GM12878 (cell line): ENCODE results near the gene CACUL1. TPM values are rescaled to one million over a fixed set of nuclear protein-coding genes. Genes with fewer than 3 reads are reported as not detected.

Source experiments
- ATAC-seq: fragments of 200-7000 bp; cut with Tn5 transposase; 3 replicates; pipeline ENCODE4 v1.9.1; 2020; ENCODE audit warnings: mild to moderate bottlenecking, moderate library complexity
- BruUV-seq: library from RNA; stranded (reverse); fragments of 400-500 nt; replicated peaks from 2 replicates; lab custom pipeline; 2021; lab: Mats Ljungman, UMichigan
- CTCF ChIA-PET: fragments of 300-600 bp; sonication (Branson Sonifier 250); formaldehyde crosslinking; extraction: SDS; loops from one replicate; lab custom pipeline; 2021; ENCODE audit warnings: inconsistent platforms; lab: Yijun Ruan, JAX
- POLR2A ChIA-PET: fragments of 350-600 bp; formaldehyde crosslinking; extraction: SDS; loops from one replicate; lab custom pipeline; 2021; ENCODE audit warnings: inconsistent platforms; lab: Charles Lee
- RAD21 ChIA-PET: fragments of 300-600 bp; sonication (Branson Sonifier 250); formaldehyde crosslinking; loops from one replicate; lab custom pipeline; 2023; ENCODE audit warnings: antibody characterized with exemption; ENCODE audit not compliant: unreplicated experiment; lab: Charles Lee
- SMC1A ChIA-PET: fragments of 300-600 bp; sonication (Branson Sonifier 250); formaldehyde crosslinking; loops from one replicate; lab custom pipeline; 2023; ENCODE audit not compliant: unreplicated experiment, uncharacterized antibody; lab: Charles Lee
- DNase-seq: peaks from one replicate; pipeline ENCODE4 v3.0.0-alpha.2; 2011; ENCODE audit warnings: low read depth, low spot score
- FAIRE-seq: peaks from 3 replicates; lab custom pipeline; 2011; peaks lifted over from hg19 to GRCh38; lab: Jason Lieb, UNC
- H2AFZ ChIP-seq: 2 replicates; pipeline ENCODE4 v1.6.0; 2011; ENCODE audit warnings: low read depth, low read length, control low read depth; ENCODE audit not compliant: control insufficient read depth
- H3K27ac ChIP-seq: 2 replicates; pipeline ENCODE4 v1.5.1; 2011; ENCODE audit warnings: control low read depth; ENCODE audit not compliant: control insufficient read depth, insufficient read depth
- H3K27me3 ChIP-seq, 2 experiments: replicated peaks in 1 of 2; 2 replicates each; pipeline versions ENCODE4 v1.6.0 to v1.6.1; 2011; ENCODE audit warnings: low read length in 1 of 2; ENCODE audit not compliant: control insufficient read depth in 2 of 2, insufficient read depth in 2 of 2
- H3K36me3 ChIP-seq, 2 experiments: 2 replicates each; pipeline ENCODE4 v1.5.1; 2011; ENCODE audit warnings: low read length in 1 of 2; ENCODE audit not compliant: control insufficient read depth in 2 of 2, insufficient read depth in 2 of 2
- H3K4me1 ChIP-seq: 2 replicates; pipeline ENCODE4 v1.6.1; 2011; ENCODE audit warnings: mild to moderate bottlenecking, low read length, moderate library complexity, mixed read lengths; ENCODE audit not compliant: control insufficient read depth, insufficient read depth
- H3K4me2 ChIP-seq: 2 replicates; pipeline ENCODE4 v1.6.0; 2011; ENCODE audit warnings: control low read depth; ENCODE audit not compliant: control insufficient read depth, insufficient read depth
- H3K4me3 ChIP-seq: fragments of 200-600 bp; sonication (generic); 2 replicates; pipeline ENCODE4 v1.5.1; 2016
- H3K79me2 ChIP-seq: 2 replicates; pipeline ENCODE4 v1.6.0; 2011; ENCODE audit warnings: low read length; ENCODE audit not compliant: control insufficient read depth, insufficient read depth
- H3K9ac ChIP-seq: 2 replicates; pipeline ENCODE4 v1.8.0; 2011; ENCODE audit warnings: low read length, control low read depth, mixed read lengths; ENCODE audit not compliant: control insufficient read depth, insufficient read depth
- H3K9me3 ChIP-seq: replicated peaks from 3 replicates; pipeline ENCODE4 v1.5.1; 2011; ENCODE audit warnings: mild to moderate bottlenecking, low read length; ENCODE audit not compliant: control insufficient read depth, insufficient read depth
- H4K20me1 ChIP-seq: 2 replicates; pipeline ENCODE4 v1.6.0; 2011; ENCODE audit not compliant: control insufficient read depth, insufficient read depth
- BRCA1 ChIP-seq: IDR thresholded peaks from 2 replicates; pipeline ENCODE4 v1.6.1; 2011; ENCODE audit warnings: low read depth, low read length, improper control_type of control experiment
- KAT2A ChIP-seq: conservative IDR thresholded peaks from 2 replicates; pipeline ENCODE4 v1.6.1; 2011; ENCODE audit warnings: low read depth, low read length; ENCODE audit not compliant: control insufficient read depth
- PAX5 ChIP-seq: IDR thresholded peaks from 2 replicates; pipeline ENCODE4 v1.6.1; 2011; ENCODE audit warnings: low read depth, low read length, borderline replicate concordance
- POLR2AphosphoS5 ChIP-seq: IDR thresholded peaks from 2 replicates; pipeline ENCODE4 v1.6.1; 2011; ENCODE audit warnings: mild to moderate bottlenecking, low read length, inconsistent platforms
- ZNF687 ChIP-seq: fragments of 450-650 bp; IDR thresholded peaks from 2 replicates; pipeline ENCODE4 v1.6.1; 2017; ENCODE audit warnings: mild to moderate bottlenecking, moderate library complexity
- in situ Hi-C: fragments of 300-500 bp; cut with MboI; formaldehyde crosslinking; loops from 9 replicates; pipeline ENCODE4 v1.14.3; 2018; ENCODE audit warnings: mixed read lengths
- intact Hi-C: fragments of 100-400 bp; cut with micrococcal nuclease; formaldehyde crosslinking; loops from one replicate; pipeline ENCODE4 v1.14.2; 2022; ENCODE audit not compliant: unreplicated experiment
- polyA plus RNA-seq, 11 experiments: library from polyadenylated mRNA; depleted of rRNA in 4 of 11; unstranded in 6 of 11; stranded (reverse) in 5 of 11; fragments of >200 nt; fragmentation: Nextera tagmentation in 4 of 11; fragmentation: Illumina TruSeq in 1 of 11; extraction: Ambion mirVana in 4 of 11; extraction: Trizol in 1 of 11; gene quantifications; 1 replicate in 1 of 11; 2 replicates in 10 of 11; pipeline versions ENCODE4 v1.2.1 to v1.2.3, GENCODE V29; 2011 to 2016; ENCODE audit warnings: inconsistent platforms in 2 of 11, missing spikeins in 2 of 11, low read depth in 1 of 11
- total RNA-seq, 4 experiments: library from RNA; depleted of rRNA in 3 of 4; stranded (reverse); fragments of >200 nt in 3 of 4; fragmentation: Illumina TruSeq in 1 of 4; extraction: Trizol in 1 of 4; gene quantifications; 2 replicates each; pipeline versions ENCODE4 v1.2.1 to v1.2.3, GENCODE V29; 2013 to 2021

CACUL1 gene
- total and polyA plus RNA-seq, 10 of the 15 experiments (the other 5 are each of a cell fraction or from before 2014, with no cell fraction given) = 7.4 to 23.2 (median 13.0) TPM

GRCh38 chr10:118689070-118689858 is 65.5 kb downstream of the CACUL1 start (continued):
- TF ChIP-seq ZNF687 (no peak), POLR2AphosphoS5 (no peak), KAT2A (no peak), BRCA1 (no peak)
- TF ChIP-seq, all 136 proteins: peak for 0

- H3K4me2 ChIP-seq = no peak overlapping the region
- no peaks in the 10 kb centered on the region for H4K20me1 ChIP-seq
- FAIRE-seq (no peak), ATAC-seq (no peak)
- ChIA-PET POLR2A (no interaction called here), SMC1A (interaction anchor here (0.8 kb wide), 1 partner anchor 387 kb away, joined by 4 read pairs; no protein-coding TSS in a partner anchor), RAD21 (no interaction called here)
- no peaks in the 10 kb centered on the region for H3K9me3 ChIP-seq
- intact Hi-C loops (no loop called here), in situ Hi-C loops (no loop called here)
- H3K36me3 ChIP-seq = peaks cover 0 to 9% of the 10 kb centered on the region in 2 experiments; a peak in 2 of 4 replicates
- H3K27me3 ChIP-seq = no peaks in the 10 kb centered on the region
- no peak overlapping the region for H3K27ac ChIP-seq
- H2AFZ ChIP-seq = no peak overlapping the region
- H3K4me1 ChIP-seq = no peaks in the 10 kb centered on the region
- no peak overlapping the region for H3K9ac ChIP-seq
- no TSS peak for BruUV-seq
- H3K79me2 ChIP-seq = no peaks in the 10 kb centered on the region
- no peak for TF ChIP-seq PAX5
- TF ChIP-seq, all 136 proteins: peak for 0
- no peak overlapping the region for H3K4me3 ChIP-seq
- CTCF ChIA-PET = interaction anchor here (1.3 kb wide), 1 partner anchor 32 kb away, joined by 4 read pairs; no protein-coding TSS in a partner anchor
- DNase-seq = no peak
Measured at GRCh38 chr10:118687472-118687871, 67.3 kb downstream of the CACUL1 start.
